HUDEP-2 (cell line): ENCODE data around the gene FHAD1.

Experiments used
- DNase-seq, 76 experiments: peaks; one replicate each; lab custom pipeline; 2025; ENCODE audit not compliant: unreplicated experiment in 76 of 76; lab: John Stamatoyannopoulos, UW

Gene FHAD1

DNA sequence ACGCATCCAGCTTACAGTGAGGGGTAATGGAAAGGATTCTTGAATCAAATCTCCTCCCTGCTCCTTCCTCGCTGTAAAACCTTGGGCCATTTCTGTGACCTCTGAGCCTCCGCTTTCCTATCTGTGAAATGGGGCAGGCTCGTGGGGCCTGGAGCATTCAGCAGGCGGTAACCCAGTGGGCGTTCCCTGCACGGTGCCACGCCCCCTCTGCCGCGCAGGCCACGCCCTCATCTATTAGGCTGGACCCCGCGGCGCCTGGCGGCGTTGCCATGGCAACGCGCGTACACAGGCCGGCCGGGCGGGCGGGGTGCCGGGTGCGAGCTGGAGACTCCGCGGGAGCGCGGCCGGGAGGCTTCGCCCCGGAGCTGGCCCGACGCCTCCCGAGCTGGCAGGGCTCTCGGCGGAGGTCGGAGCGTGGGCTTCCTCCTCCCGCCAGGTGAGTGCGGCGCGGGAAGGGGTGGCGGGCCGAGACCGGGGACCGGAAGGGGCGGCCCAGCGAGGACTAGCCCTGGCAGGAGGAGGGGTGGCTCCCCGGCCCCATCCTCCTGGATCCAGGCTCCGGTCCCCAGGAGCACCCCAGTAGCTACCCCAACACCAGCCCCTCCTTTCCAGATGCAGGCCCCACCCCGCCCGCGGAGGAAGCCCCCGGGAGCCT lies at the start of gene FHAD1:
Gene FHAD1 (plus strand): TSS at position 264 of the 655 bp plus-strand sequence. CDS start 4,562 bp downstream, outside the sequence.
- DNase-seq: peak in 32 of 76 experiments; percentile 2 to 51 (median 18)

GRCh38 chr1:15197591-15198447 lies 49.2 kb upstream of the FHAD1 start:
- no peak for DNase-seq

DNA sequence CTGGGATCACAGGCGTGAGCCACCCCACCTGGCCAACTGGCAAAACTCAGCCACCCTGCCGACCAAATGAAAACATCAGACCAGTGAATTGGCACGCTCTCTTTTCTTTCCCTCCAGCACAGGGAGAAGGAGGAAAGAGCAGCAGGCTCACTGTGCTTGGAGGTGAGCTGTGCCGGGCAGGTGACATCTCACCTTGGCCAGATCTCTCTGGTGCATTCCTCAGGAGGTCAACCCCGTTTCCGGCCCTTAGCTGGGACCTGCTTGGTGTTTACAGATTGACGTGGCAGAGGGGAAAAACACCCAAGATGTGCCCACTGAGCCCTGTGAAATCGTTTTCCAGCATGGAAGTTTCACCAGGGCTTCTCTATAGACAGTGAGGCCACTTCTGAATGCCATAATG lies 48.3 kb upstream of the FHAD1 start:
- no peak for DNase-seq

GRCh38 chr1:15201221-15201620 lies 45.8 kb upstream of the FHAD1 start:
- DNase-seq: no peak

- DNase-seq: no peak
These were observed 45.0 kb upstream of the FHAD1 start for GRCh38 chr1:15201849-15202551.

- no peak for DNase-seq
These were observed 42.1 kb upstream of the FHAD1 start for GRCh38 chr1:15204931-15205330.

DNA sequence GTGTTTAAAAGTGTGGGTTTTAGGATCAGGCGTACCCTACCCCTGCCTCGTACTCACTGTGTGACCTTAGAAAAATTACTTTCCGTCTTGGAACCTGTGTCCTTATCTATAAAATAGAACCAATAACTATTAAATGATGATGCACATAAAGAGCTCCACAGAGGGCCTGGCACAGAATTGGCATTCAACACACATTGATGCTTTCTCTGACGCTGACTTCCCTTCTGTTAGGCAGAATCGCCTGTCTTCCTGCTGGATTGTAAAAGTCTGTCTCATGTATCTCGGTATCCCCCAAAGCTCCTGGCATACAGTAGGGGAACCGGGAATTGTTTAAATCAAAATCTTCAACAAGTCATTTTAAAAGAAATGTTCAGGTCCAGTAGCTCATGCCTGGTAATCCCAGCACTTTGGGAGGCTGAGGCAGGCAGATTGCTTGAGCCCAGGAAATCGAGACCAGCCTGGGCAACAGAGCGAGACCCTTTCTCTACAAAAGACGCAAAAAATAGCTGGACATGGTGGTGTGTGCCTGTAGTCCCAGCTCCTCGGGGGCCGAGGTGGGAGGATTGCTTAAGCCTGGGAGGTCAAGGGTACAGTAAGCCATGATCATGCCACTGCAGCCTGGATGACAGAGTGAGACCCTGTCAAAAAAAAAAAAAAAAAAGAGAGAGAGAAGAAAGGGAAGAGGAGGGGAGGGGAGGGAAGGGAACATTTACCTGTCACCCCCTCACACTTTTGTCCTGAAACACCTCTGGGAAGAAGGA lies 41.3 kb upstream of the FHAD1 start:
- DNase-seq: no peak

DNA sequence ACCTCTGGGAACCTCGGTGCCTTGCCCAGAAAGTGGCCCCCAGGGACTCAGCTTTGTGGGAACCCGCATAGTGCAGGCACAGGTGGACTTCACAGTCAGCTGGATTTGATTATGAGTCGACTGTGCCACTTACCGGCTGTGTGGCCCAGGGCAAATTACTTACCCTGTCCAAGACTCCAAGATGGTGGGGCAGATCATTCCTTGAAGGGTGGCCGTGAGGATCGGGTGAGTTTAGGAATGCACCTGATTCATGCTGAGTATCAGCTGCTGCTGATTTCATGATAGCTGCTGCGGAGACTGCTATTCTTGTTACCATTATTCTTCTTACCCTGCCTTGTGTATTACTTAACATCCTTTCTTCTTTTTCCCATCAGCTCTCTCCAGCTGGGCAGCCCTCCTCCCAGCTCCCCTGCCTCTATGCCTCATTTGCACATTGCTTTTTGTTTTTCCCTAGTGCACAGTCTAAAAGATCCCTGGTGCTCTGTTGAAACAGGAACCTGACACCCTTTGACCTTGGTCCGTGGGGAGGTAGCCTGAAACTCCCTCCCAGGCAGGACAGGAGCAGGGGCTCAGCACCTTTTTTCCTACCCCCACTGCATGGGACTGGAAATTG lies 40.5 kb upstream of the FHAD1 start:
- peak in 1 of 76 experiments; percentile 8 for DNase-seq

GRCh38 chr1:15207031-15207828 lies 39.8 kb upstream of the FHAD1 start:
- no peak for DNase-seq

DNA sequence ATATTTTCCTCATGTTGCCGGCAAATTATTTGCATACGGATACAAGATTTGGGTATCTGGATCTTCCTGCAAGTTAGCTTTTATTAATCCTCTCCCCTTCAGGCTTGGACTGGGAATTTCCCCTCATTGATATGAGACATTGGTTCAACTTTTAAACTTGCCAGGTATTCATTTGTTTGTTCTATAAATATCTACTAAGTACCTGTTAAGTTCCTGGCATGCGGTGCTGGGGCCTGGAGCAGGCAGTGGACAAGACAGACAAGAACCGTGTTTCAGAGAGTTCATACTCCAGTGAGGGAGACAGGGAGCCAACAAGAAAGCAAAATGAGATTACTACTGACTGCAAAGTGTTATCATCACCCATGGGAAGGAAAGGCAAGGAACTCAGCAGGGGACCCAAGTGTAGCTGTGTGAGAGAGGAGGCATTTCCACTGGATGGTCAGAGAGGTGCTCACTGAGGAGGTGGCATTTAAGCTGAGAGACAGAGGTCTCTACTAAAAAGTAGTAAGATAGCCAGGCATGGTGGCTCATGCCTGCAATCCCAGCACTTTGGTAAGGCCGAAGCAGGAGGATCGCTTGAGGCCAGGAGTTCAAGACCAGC lies 39.1 kb upstream of the FHAD1 start:
- no peak for DNase-seq

GRCh38 chr1:15210651-15211375 lies 36.2 kb upstream of the FHAD1 start:
- DNase-seq: no peak

GRCh38 chr1:15211424-15211823 lies 35.6 kb upstream of the FHAD1 start:
- no peak for DNase-seq

DNA sequence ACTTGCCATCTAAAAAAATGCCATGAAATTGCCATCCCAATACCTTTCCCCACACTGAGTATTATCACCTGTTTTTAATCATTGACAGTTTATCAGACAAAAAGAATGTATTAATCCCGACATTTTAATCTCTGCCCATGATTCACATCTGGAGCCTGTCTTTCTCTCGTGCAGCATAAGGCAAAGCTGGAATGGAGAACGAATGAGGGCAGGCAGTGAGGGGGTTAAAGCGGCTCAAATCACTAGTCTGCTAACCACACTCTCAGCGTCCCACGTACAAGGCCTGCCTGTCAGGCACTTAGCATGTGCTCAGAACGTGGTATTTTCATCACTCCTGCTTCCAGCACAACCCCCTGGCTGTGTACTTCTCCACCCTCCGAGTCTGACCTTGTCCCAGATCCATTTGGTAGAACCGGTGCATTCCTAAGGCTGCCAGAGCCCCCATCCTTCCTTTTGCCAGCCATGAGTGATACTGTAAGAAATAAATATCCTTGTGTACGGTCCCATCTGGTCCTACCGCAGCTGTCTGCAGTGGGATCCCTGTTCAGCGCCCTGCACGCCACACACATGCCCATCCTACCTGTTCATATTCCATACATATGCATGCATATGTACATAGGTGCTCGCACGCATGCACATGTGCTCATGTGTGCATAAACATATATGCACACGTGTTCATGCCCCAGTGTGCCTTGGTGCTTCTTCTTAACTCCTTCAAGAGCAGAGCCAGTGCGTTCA lies 34.6 kb upstream of the FHAD1 start:
- DNase-seq: no peak

DNA sequence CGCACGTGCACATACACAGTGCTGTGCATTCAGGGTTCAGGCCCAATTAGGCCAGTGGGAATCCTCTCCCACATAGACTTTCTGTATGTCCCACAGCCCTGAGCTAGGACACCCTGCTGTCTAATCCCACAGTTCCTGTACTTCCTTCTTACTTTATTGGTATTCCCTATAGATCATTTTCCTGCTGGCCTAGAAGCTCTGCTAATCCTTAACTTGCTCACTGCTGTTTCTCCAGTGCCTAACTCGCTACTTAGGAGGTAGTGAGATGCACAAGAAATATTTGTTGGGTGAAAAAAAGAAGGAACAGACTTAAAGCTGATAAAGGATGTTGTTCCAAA lies 34.1 kb upstream of the FHAD1 start:
- no peak for DNase-seq

DNA sequence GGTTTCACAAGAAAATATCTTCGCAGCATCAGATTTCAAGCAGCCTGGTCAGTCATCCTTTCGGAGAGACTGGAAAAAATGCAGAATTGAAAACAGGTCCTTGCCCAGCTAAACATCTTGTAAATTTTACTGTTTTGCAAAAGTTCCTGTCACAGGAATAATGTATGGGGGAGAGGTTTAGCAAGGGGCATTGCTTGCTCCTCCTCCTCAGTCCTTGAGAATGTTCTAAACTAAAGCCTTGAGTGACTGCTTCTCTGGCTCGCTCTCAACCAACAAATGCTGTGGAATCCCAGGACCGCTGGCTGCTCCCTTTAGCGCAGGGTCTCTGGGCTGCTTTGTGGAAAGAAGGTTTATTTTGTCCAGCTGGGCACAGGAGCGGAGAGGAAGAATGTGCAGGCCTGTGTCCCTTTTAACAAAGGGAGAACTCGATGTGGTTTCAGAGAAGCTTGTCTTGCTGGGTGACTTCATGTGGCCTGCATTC lies 33.6 kb upstream of the FHAD1 start:
- DNase-seq: no peak

- DNase-seq: no peak
These were observed 32.5 kb upstream of the FHAD1 start for GRCh38 chr1:15214527-15214926.

DNA sequence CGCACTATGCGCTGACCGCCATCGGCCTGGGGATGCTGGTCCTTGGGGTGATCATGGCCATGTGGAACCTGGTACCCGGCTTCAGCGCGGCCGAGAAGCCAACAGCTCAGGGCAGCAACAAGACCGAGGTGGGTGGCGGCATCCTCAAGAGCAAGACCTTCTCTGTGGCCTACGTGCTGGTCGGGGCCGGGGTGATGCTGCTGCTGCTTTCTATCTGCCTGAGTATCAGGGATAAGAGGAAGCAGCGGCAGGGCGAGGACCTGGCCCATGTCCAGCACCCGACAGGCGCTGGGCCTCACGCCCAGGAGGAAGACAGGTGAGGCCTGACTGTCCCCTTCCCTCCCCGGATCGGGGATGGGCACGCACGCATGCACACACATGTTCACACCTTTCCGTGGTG lies 31.9 kb upstream of the FHAD1 start:
- DNase-seq: no peak

DNA sequence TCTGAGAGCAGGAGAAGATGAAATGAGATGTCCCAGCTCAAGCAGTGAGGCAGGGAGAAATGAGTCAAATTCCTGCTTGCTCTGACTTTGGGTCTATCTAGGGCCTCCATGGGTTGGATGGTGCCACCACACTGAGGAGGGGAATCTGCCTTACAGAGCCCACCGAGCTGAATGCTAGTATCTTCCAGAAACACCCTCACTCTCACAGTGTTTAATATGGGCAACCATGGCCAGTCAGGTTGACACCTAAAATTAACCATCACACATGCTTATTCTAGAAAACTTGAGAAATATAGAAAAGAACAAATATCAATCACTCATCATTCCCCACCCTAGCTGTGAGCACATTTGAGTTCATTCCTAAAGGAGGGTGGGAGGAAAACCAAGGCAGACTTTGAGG lies 29.4 kb upstream of the FHAD1 start:
- no peak for DNase-seq
